Measurements from ENCODE around the gene CDC42EP4. TPM values are rescaled to one million over a fixed set of nuclear protein-coding genes. Genes with fewer than 3 reads are reported as not detected.

CDC42EP4 gene
- total RNA-seq, 1 donor from 2014 or later = 104 TPM

GRCh38 chr17:73291260-73291801 lies 20.5 kb downstream of the CDC42EP4 start:
- Histone ChIP-seq H3K4me1 (peaks cover 34 to 82% of the 10 kb centered on the region in 2 donors), H3K9me3 (no peaks in the 10 kb centered on the region), H3K27me3 (no peaks in the 10 kb centered on the region), H3K27ac (peak overlapping the region; percentile 96 to 99), H3K36me3 (peaks cover 0 to under 1% of the 10 kb centered on the region in 2 donors), H3K4me3 (peak overlapping the region; percentile 36 to 42)
- intact Hi-C loops (cut with DNase I) = loop anchor here (5.0 kb wide), 4 partner anchors 51 to 1141 kb away; partner anchors contain the start of genes COG1 and GPRC5C
- no peak for TF ChIP-seq CTCF (IDR thresholded peaks at IDR 0.05)
- peak; percentile 50 to 93 for DNase-seq (ENCODE audit: low spot score in 2 of 2)

- no peak for TF ChIP-seq CTCF (IDR thresholded peaks at IDR 0.05)
- H3K27ac ChIP-seq = peak overlapping the region; percentile 96 to 99
- no peaks in the 10 kb centered on the region for H3K27me3 ChIP-seq
- peaks cover 7 to 8% of the 10 kb centered on the region in 2 donors for H3K36me3 ChIP-seq
- H3K9me3 ChIP-seq = no peaks in the 10 kb centered on the region
- no peak for DNase-seq (ENCODE audit: low spot score in 2 of 2)
- peaks cover 34 to 82% of the 10 kb centered on the region in 2 donors for H3K4me1 ChIP-seq
- H3K4me3 ChIP-seq = no peak overlapping the region
- intact Hi-C loops (cut with DNase I) = loop anchor here (5.0 kb wide), 4 partner anchors 52 to 1142 kb away; partner anchors contain the start of genes COG1 and GPRC5C
Observed at GRCh38 chr17:73290399-73291259, 21.2 kb downstream of the CDC42EP4 start.

- TF ChIP-seq CTCF (IDR thresholded peaks at IDR 0.05) = no peak
- no peak overlapping the region for H3K4me3 ChIP-seq
- intact Hi-C loops (cut with DNase I) = loop anchor here (5.0 kb wide), 4 partner anchors 53 to 1143 kb away; partner anchors contain the start of genes COG1 and GPRC5C
- H3K36me3 ChIP-seq = peaks cover 16 to 17% of the 10 kb centered on the region in 2 donors
- no peaks in the 10 kb centered on the region for H3K27me3 ChIP-seq
- peak overlapping the region; percentile 96 to 99 for H3K27ac ChIP-seq
- no peaks in the 10 kb centered on the region for H3K9me3 ChIP-seq
- no peak for DNase-seq (ENCODE audit: low spot score in 2 of 2)
- peaks cover 34 to 80% of the 10 kb centered on the region in 2 donors for H3K4me1 ChIP-seq
Observed at GRCh38 chr17:73289549-73290254, 22.1 kb downstream of the CDC42EP4 start.

- intact Hi-C loops (cut with DNase I) = no loop called here
- no peaks in the 10 kb centered on the region for H3K9me3 ChIP-seq
- H3K36me3 ChIP-seq = peaks cover 19 to 20% of the 10 kb centered on the region in 2 donors
- peak overlapping the region; percentile 96 to 99 for H3K27ac ChIP-seq
- no peak for DNase-seq (ENCODE audit: low spot score in 2 of 2)
- no peaks in the 10 kb centered on the region for H3K27me3 ChIP-seq
- H3K4me3 ChIP-seq = no peak overlapping the region
- H3K4me1 ChIP-seq = peaks cover 27 to 71% of the 10 kb centered on the region in 2 donors
- TF ChIP-seq CTCF (IDR thresholded peaks at IDR 0.05) = no peak
Observed at GRCh38 chr17:73288534-73289302, 23.1 kb downstream of the CDC42EP4 start.

- peaks cover 19 to 20% of the 10 kb centered on the region in 2 donors for H3K36me3 ChIP-seq
- intact Hi-C loops (cut with DNase I) = no loop called here
- TF ChIP-seq CTCF (IDR thresholded peaks at IDR 0.05) = no peak
- H3K27ac ChIP-seq = peak overlapping the region; percentile 52 to 53
- H3K9me3 ChIP-seq = no peaks in the 10 kb centered on the region
- H3K27me3 ChIP-seq = no peaks in the 10 kb centered on the region
- no peak for DNase-seq (ENCODE audit: low spot score in 2 of 2)
- H3K4me1 ChIP-seq = peaks cover 14 to 55% of the 10 kb centered on the region in 2 donors
- H3K4me3 ChIP-seq = no peak overlapping the region
Observed at GRCh38 chr17:73286863-73287296, 24.9 kb downstream of the CDC42EP4 start.

Measured in ascending aorta (tissue), 2 donors.